ENCODE data around the gene SRRM3. TPM values are rescaled to one million over a fixed set of nuclear protein-coding genes. Genes with fewer than 3 reads are reported as not detected.
"Not testable (repeated sequence)": the region's sequence is repeated elsewhere in the genome, so short reads cannot be mapped to it uniquely, and the experiment has no call there.

Gene SRRM3
- total and polyA plus RNA-seq, 4 donors: 3.0 to 7.4 (median 4.8) TPM

DNA sequence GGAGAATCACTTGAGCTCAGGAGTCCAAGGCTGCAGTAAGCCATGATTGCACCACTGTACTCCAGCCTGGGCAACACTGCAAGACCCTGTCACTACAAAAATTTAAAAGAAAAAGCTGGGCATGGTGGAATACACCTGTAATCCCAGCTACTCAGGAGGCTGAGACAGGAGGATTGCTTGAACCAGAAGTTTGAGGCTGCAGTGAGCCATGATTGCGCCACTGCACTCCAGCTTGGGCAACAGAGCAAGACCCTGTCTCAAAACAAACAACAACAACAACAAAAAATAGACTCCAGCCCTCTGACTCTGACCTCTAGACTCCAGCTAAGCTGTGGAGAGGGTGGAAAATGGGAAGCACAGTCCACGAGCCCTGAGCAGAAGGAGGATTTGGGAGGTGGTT lies 69.7 kb downstream of the SRRM3 start:
- H3K36me3 ChIP-seq (ENCODE audit: control insufficient read depth in 1 of 2, insufficient read depth in 2 of 2, low read length in 1 of 2); H3K4me3 ChIP-seq (ENCODE audit: low read length in 2 of 2); H3K9me3 ChIP-seq (ENCODE audit: control insufficient read depth, low read length); H3K27ac ChIP-seq (ENCODE audit: low read depth in 1 of 2, low read length in 2 of 2); H3K27me3 ChIP-seq (ENCODE audit: control insufficient read depth in 1 of 2, insufficient read depth in 2 of 2, low read length in 1 of 2); H3K4me1 ChIP-seq (ENCODE audit: control insufficient read depth in 1 of 2, insufficient read depth in 2 of 2, low read length in 2 of 2); intact Hi-C loops (cut with DNase I); ATAC-seq (ENCODE audit: low FRiP score); DNase-seq: not testable (repeated sequence)
- WGBS, 2 donors: 85 to 94% methylated on average over 2 of the region's 2 CpGs

DNA sequence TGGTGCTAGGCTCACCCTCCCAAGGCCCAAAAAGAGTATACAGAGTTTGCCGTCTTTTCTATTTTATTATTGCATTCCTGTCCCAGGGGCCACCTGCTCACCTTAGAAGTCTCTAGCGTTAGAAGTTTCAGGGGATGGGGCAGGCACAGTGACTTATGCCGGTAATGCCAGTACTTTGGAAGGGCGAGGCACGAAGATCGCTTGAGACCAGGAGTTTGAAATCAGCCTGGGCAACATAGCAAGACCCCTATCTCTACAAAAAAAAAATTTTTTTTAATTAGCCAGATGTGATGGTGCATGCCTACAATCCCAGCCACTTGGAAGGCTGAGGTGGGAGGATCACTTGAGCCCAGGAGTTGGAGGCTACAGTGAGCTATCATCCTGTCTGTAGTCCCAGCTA lies 70.4 kb downstream of the SRRM3 start:
- ATAC-seq (ENCODE audit: low FRiP score) (no peak), DNase-seq (no peak)
- Histone ChIP-seq H3K4me1 (ENCODE audit: control insufficient read depth in 1 of 2, insufficient read depth in 2 of 2, low read length in 2 of 2) (no peaks in the 10 kb centered on the region), H3K36me3 (ENCODE audit: control insufficient read depth in 1 of 2, insufficient read depth in 2 of 2, low read length in 1 of 2) (no peaks in the 10 kb centered on the region), H3K27ac (ENCODE audit: low read depth in 1 of 2, low read length in 2 of 2) (no peak overlapping the region), H3K9me3 (ENCODE audit: control insufficient read depth, low read length) (no peaks in the 10 kb centered on the region), H3K27me3 (ENCODE audit: control insufficient read depth in 1 of 2, insufficient read depth in 2 of 2, low read length in 1 of 2) (peaks cover 0 to 1% of the 10 kb centered on the region in 2 donors), H3K4me3 (ENCODE audit: low read length in 2 of 2) (no peak overlapping the region)
- 94 to 97% methylated on average over 6 of the region's 6 CpGs for WGBS, 2 donors
- intact Hi-C loops (cut with DNase I): no loop called here

GRCh38 chr7:76272851-76273497 lies 71.3 kb downstream of the SRRM3 start:
- intact Hi-C loops (cut with DNase I): no loop called here
- 32% methylated on average over 7 of the region's 7 CpGs for WGBS, 2 donors
- no peak overlapping the region for H3K4me3 ChIP-seq (ENCODE audit: low read length in 2 of 2)
- ATAC-seq (ENCODE audit: low FRiP score) (no peak), DNase-seq (no peak)
- no peaks in the 10 kb centered on the region for H3K27me3 ChIP-seq (ENCODE audit: control insufficient read depth in 1 of 2, insufficient read depth in 2 of 2, low read length in 1 of 2)
- no peaks in the 10 kb centered on the region for H3K4me1 ChIP-seq (ENCODE audit: control insufficient read depth in 1 of 2, insufficient read depth in 2 of 2, low read length in 2 of 2)
- H3K9me3 ChIP-seq (ENCODE audit: control insufficient read depth, low read length): no peaks in the 10 kb centered on the region
- no peaks in the 10 kb centered on the region for H3K36me3 ChIP-seq (ENCODE audit: control insufficient read depth in 1 of 2, insufficient read depth in 2 of 2, low read length in 1 of 2)
- no peak overlapping the region for H3K27ac ChIP-seq (ENCODE audit: low read depth in 1 of 2, low read length in 2 of 2)

GRCh38 chr7:76273503-76273902 lies 71.8 kb downstream of the SRRM3 start:
- Histone ChIP-seq H3K36me3 (ENCODE audit: control insufficient read depth in 1 of 2, insufficient read depth in 2 of 2, low read length in 1 of 2) (no peaks in the 10 kb centered on the region), H3K27me3 (ENCODE audit: control insufficient read depth in 1 of 2, insufficient read depth in 2 of 2, low read length in 1 of 2) (no peaks in the 10 kb centered on the region), H3K4me3 (ENCODE audit: low read length in 2 of 2) (no peak overlapping the region), H3K27ac (ENCODE audit: low read depth in 1 of 2, low read length in 2 of 2) (no peak overlapping the region), H3K4me1 (ENCODE audit: control insufficient read depth in 1 of 2, insufficient read depth in 2 of 2, low read length in 2 of 2) (no peaks in the 10 kb centered on the region), H3K9me3 (ENCODE audit: control insufficient read depth, low read length) (no peaks in the 10 kb centered on the region)
- intact Hi-C loops (cut with DNase I): no loop called here
- ATAC-seq (ENCODE audit: low FRiP score) (no peak), DNase-seq (no peak)
- WGBS, 2 donors: 70 to 78% methylated on average over 5 of the region's 5 CpGs

DNA sequence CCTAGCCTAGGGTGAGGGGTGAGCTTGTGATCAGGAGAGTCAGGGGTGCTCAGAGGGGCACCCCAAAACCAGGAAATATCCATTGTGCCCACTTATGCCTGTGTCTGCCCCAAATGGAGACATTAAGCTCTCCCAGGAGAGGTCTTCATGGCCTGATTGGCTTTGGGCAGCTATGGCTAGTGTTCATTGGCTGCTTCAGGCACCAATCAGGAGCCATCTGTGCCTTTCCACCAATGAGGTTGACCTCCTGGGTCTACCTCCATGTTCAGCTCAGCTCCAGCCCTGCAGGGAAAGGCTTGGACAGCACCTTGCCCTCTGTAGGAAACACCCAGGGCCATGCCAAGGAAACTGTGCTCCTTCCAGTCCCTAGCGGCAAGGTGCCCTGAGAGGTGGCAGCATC lies 76.8 kb downstream of the SRRM3 start:
- ATAC-seq (ENCODE audit: low FRiP score) (no peak), DNase-seq (no peak)
- H3K4me3 ChIP-seq (ENCODE audit: low read length in 2 of 2): no peak overlapping the region
- intact Hi-C loops (cut with DNase I): no loop called here
- H3K27ac ChIP-seq (ENCODE audit: low read depth in 1 of 2, low read length in 2 of 2): no peak overlapping the region
- H3K4me1 ChIP-seq (ENCODE audit: control insufficient read depth in 1 of 2, insufficient read depth in 2 of 2, low read length in 2 of 2): no peaks in the 10 kb centered on the region
- H3K36me3 ChIP-seq (ENCODE audit: control insufficient read depth in 1 of 2, insufficient read depth in 2 of 2, low read length in 1 of 2): no peaks in the 10 kb centered on the region
- 93 to 99% methylated on average over 1 of the region's 1 CpG for WGBS, 2 donors
- no peaks in the 10 kb centered on the region for H3K27me3 ChIP-seq (ENCODE audit: control insufficient read depth in 1 of 2, insufficient read depth in 2 of 2, low read length in 1 of 2)
- no peaks in the 10 kb centered on the region for H3K9me3 ChIP-seq (ENCODE audit: control insufficient read depth, low read length)

- Histone ChIP-seq H3K9me3 (ENCODE audit: control insufficient read depth, low read length) (no peaks in the 10 kb centered on the region), H3K27me3 (ENCODE audit: control insufficient read depth in 1 of 2, insufficient read depth in 2 of 2, low read length in 1 of 2) (no peaks in the 10 kb centered on the region), H3K36me3 (ENCODE audit: control insufficient read depth in 1 of 2, insufficient read depth in 2 of 2, low read length in 1 of 2) (no peaks in the 10 kb centered on the region), H3K27ac (ENCODE audit: low read depth in 1 of 2, low read length in 2 of 2) (no peak overlapping the region), H3K4me1 (ENCODE audit: control insufficient read depth in 1 of 2, insufficient read depth in 2 of 2, low read length in 2 of 2) (no peaks in the 10 kb centered on the region), H3K4me3 (ENCODE audit: low read length in 2 of 2) (no peak overlapping the region)
- intact Hi-C loops (cut with DNase I): loop anchor here (5.0 to 10.0 kb wide), 2 partner anchors 37 to 106 kb away; no protein-coding TSS in a partner anchor
- ATAC-seq (ENCODE audit: low FRiP score) (no peak), DNase-seq (peak in 1 of 2 donors; percentile 73)
- WGBS, 2 donors: 14 to 16% methylated on average over 12 to 25 of the region's 25 CpGs
Observed at GRCh38 chr7:76280408-76280807, 78.7 kb downstream of the SRRM3 start.

GRCh38 chr7:76281006-76281705 lies 79.5 kb downstream of the SRRM3 start:
- H3K27ac ChIP-seq (ENCODE audit: low read depth in 1 of 2, low read length in 2 of 2): no peak overlapping the region
- H3K4me3 ChIP-seq (ENCODE audit: low read length in 2 of 2): peak overlapping the region; percentile 35 to 58
- WGBS, 2 donors: 2 to 4% methylated on average over 21 to 63 of the region's 63 CpGs
- H3K36me3 ChIP-seq (ENCODE audit: control insufficient read depth in 1 of 2, insufficient read depth in 2 of 2, low read length in 1 of 2): no peaks in the 10 kb centered on the region
- H3K27me3 ChIP-seq (ENCODE audit: control insufficient read depth in 1 of 2, insufficient read depth in 2 of 2, low read length in 1 of 2): no peaks in the 10 kb centered on the region
- peak in 1 of 2 donors; percentile 80 for DNase-seq
- no peak for ATAC-seq (ENCODE audit: low FRiP score)
- no peaks in the 10 kb centered on the region for H3K4me1 ChIP-seq (ENCODE audit: control insufficient read depth in 1 of 2, insufficient read depth in 2 of 2, low read length in 2 of 2)
- H3K9me3 ChIP-seq (ENCODE audit: control insufficient read depth, low read length): no peaks in the 10 kb centered on the region
- intact Hi-C loops (cut with DNase I): loop anchor here (5.0 to 10.0 kb wide), 2 partner anchors 36 to 106 kb away; no protein-coding TSS in a partner anchor

DNA sequence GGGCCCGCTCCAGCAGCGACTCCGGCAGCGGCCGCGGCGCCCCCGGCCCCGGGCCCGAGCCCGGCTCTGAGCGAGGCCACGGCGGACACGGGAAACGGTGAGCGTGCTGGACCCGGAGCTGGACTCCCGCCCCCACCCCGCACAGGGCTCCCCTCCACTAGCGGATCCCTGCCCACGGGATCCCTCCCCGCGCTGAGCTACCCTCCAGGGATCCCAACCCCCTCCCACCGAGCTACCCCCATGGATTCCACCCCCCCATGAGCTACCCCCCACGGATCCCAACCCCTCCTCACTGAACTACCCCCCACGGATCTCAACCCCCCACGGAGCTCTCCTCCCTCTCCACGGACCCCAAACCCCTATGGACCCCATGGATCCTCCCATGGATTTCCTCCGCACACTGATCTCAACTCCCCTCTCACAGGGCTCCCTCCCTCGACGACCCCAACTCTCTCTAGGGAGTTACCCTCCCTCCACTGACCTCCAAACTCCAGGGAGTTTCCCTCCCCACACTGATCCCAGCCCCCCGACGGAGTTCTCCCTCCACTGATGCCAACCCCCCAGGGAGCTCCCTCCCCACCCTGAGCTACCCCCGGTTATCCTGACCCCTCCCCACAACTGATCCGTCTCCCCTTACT lies 80.1 kb downstream of the SRRM3 start:
- intact Hi-C loops (cut with DNase I): loop anchor here (5.0 to 10.0 kb wide), 2 partner anchors 35 to 107 kb away; no protein-coding TSS in a partner anchor
- 1 to 6% methylated on average over 8 to 36 of the region's 36 CpGs for WGBS, 2 donors
- Histone ChIP-seq H3K36me3 (ENCODE audit: control insufficient read depth in 1 of 2, insufficient read depth in 2 of 2, low read length in 1 of 2) (no peaks in the 10 kb centered on the region), H3K4me1 (ENCODE audit: control insufficient read depth in 1 of 2, insufficient read depth in 2 of 2, low read length in 2 of 2) (no peaks in the 10 kb centered on the region), H3K27me3 (ENCODE audit: control insufficient read depth in 1 of 2, insufficient read depth in 2 of 2, low read length in 1 of 2) (no peaks in the 10 kb centered on the region), H3K27ac (ENCODE audit: low read depth in 1 of 2, low read length in 2 of 2) (no peak overlapping the region), H3K4me3 (ENCODE audit: low read length in 2 of 2) (peak overlapping the region; percentile 35 to 58), H3K9me3 (ENCODE audit: control insufficient read depth, low read length) (no peaks in the 10 kb centered on the region)
- DNase-seq (peak in 1 of 2 donors; percentile 76), ATAC-seq (ENCODE audit: low FRiP score) (no peak)
